ENCODE data around the gene RBMS3.

DNA sequence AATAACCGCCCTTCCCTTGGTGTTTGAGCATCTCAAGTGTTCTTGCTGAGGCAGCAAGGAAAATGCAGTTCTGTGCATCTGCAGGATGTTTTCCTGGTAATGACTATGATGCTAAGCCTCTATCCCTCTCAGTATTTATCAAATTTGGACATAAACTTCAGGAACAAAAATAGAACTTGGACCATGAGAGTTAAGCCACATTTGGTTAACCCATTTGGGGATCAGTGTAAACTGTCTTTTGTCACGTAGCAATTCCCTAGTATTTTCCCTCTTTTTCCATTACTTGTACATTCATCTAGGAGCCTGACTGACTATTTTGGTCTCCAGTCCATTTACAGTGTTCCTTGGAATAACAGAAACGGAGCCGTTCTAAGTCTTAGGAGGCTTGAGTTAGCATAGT is 250.8 kb downstream of the RBMS3 start:
- no peak for TF ChIP-seq EZH2 (IDR thresholded peaks at IDR 0.05)
- no peak for TF ChIP-seq EGR1 (IDR thresholded peaks at IDR 0.05; ENCODE audit: low read depth)
- no peak for TF ChIP-seq ZNF274 (IDR thresholded peaks at IDR 0.05; ENCODE audit: low read depth, low read length)
- TF ChIP-seq CTCF (IDR thresholded peaks at IDR 0.05 in 2 of 3, conservative IDR thresholded peaks at IDR 0.05 in 1 of 3; ENCODE audit: borderline replicate concordance in 1 of 3, insufficient read depth in 1 of 3, low read depth in 2 of 3, low read length in 2 of 3): no peak
- TF ChIP-seq SIN3A (IDR thresholded peaks at IDR 0.05; ENCODE audit: low read depth): no peak
- TF ChIP-seq POLR2A (IDR thresholded peaks at IDR 0.05; ENCODE audit: borderline replicate concordance, extremely low read depth, insufficient read depth, insufficient read length): no peak
- no peak for TF ChIP-seq YY1 (IDR thresholded peaks at IDR 0.05; ENCODE audit: extremely low read depth, insufficient replicate concordance, low read depth, low read length)
- no peak for TF ChIP-seq POLR2AphosphoS5 (IDR thresholded peaks at IDR 0.05; ENCODE audit: low read depth, low read length)
- TF ChIP-seq ELF1 (IDR thresholded peaks at IDR 0.05; ENCODE audit: borderline replicate concordance, low read depth): no peak
- no peak for TF ChIP-seq EZH2phosphoT487 (IDR thresholded peaks at IDR 0.05; ENCODE audit: borderline replicate concordance)
- TF ChIP-seq FOSL1 (IDR thresholded peaks at IDR 0.05; ENCODE audit: low read depth): no peak
- TF ChIP-seq CEBPB (IDR thresholded peaks at IDR 0.05; ENCODE audit: low read depth): no peak

All from HCT116 (cell line).